GM19452 (cell line): ENCODE results near the gene CERS6.
A peak's percentile ranks its signal among the peaks of the same experiment; 100 is the strongest.
"Not testable (repeated sequence)": the region's sequence is repeated elsewhere in the genome, so short reads cannot be mapped to it uniquely, and the experiment has no call there.

Source experiments
- ATAC-seq: cut with Tn5 transposase; IDR thresholded peaks from one replicate; pipeline ENCODE4 v1.9.1; 2021; ENCODE audit not compliant: unreplicated experiment

The CERS6 gene

GRCh38 chr2:168466834-168467565 lies 10.9 kb downstream of the CERS6 start:
- ATAC-seq: no peak

GRCh38 chr2:168467729-168468128 lies 11.7 kb downstream of the CERS6 start:
- ATAC-seq: no peak

- ATAC-seq: no peak
Measured at GRCh38 chr2:168468354-168468753, 12.3 kb downstream of the CERS6 start.

- peak; percentile 71 for ATAC-seq
Measured at GRCh38 chr2:168469281-168469988, 13.4 kb downstream of the CERS6 start.

GRCh38 chr2:168470320-168471162 lies 14.5 kb downstream of the CERS6 start:
- peak; percentile 33 for ATAC-seq

- no peak for ATAC-seq
Measured at GRCh38 chr2:168471163-168471475, 15.0 kb downstream of the CERS6 start.

- ATAC-seq: no peak
Measured at GRCh38 chr2:168475636-168476035, 19.6 kb downstream of the CERS6 start.

- no peak for ATAC-seq
Measured at GRCh38 chr2:168478206-168478605, 22.1 kb downstream of the CERS6 start.

- ATAC-seq: no peak
Measured at GRCh38 chr2:168480356-168480755, 24.3 kb downstream of the CERS6 start.

GRCh38 chr2:168480825-168481585 lies 24.9 kb downstream of the CERS6 start:
- ATAC-seq: no peak

- ATAC-seq: no peak
Measured at GRCh38 chr2:168482269-168482668, 26.2 kb downstream of the CERS6 start.

- no peak for ATAC-seq
Measured at GRCh38 chr2:168482952-168483831, 27.1 kb downstream of the CERS6 start.

- ATAC-seq: no peak
Measured at GRCh38 chr2:168486477-168486876, 30.4 kb downstream of the CERS6 start.

- ATAC-seq: peak; percentile 93
Measured at GRCh38 chr2:168490015-168490874, 34.2 kb downstream of the CERS6 start.

- ATAC-seq: no peak
Measured at GRCh38 chr2:168490946-168491605, 35.0 kb downstream of the CERS6 start.

- ATAC-seq: not testable (repeated sequence)
Measured at GRCh38 chr2:168491728-168492127, 35.7 kb downstream of the CERS6 start.

- ATAC-seq: not testable (repeated sequence)
Measured at GRCh38 chr2:168493219-168493618, 37.1 kb downstream of the CERS6 start.

GRCh38 chr2:168494190-168494711 lies 38.2 kb downstream of the CERS6 start:
- ATAC-seq: no peak
